SK-N-SH (cell line): ENCODE measurements around the gene COP1. TPM values are rescaled to one million over a fixed set of nuclear protein-coding genes. Genes with fewer than 3 reads are reported as not detected.

Source experiments
- CTCF ChIA-PET: fragments of 300-600, 350-600 bp; formaldehyde crosslinking; extraction: SDS; loops from one replicate; lab custom pipeline; 2021; lab: Yijun Ruan, JAX
- POLR2A ChIA-PET: fragments of 350-600 bp; sonication (Branson Sonifier 250); formaldehyde crosslinking; extraction: SDS; loops from one replicate; lab custom pipeline; 2020; ENCODE audit warnings: antibody characterized with exemption, inconsistent platforms; lab: Yijun Ruan, JAX
- DNase-seq: peaks from one replicate; pipeline ENCODE4 v3.0.0; 2012
- H2AFZ ChIP-seq: fragments of 200-600 bp; sonication (generic); 2 replicates; pipeline ENCODE4 v1.8.1; 2016; ENCODE audit warnings: antibody characterized with exemption, mild to moderate bottlenecking, low read depth
- H3F3A ChIP-seq: fragments of 200-600 bp; sonication (generic); replicated peaks from 2 replicates; pipeline ENCODE3; 2016; ENCODE audit warnings: antibody characterized with exemption, mild to moderate bottlenecking; ENCODE audit not compliant: insufficient read depth
- H3K27ac ChIP-seq, 2 experiments: fragments of 200-500 bp in 1 of 2; fragments of 200-600 bp in 1 of 2; sonication (Bioruptor generic) in 1 of 2; sonication (generic), shearing (Covaris generic) in 1 of 2; 2 replicates each; pipeline versions ENCODE4 v1.5.1 to v1.6.1; 2014 to 2016; ENCODE audit warnings: low read depth in 2 of 2, inconsistent platforms in 1 of 2, low read length in 1 of 2, mild to moderate bottlenecking in 1 of 2, mixed read lengths in 1 of 2
- H3K27me3 ChIP-seq: fragments of 200-600 bp; sonication (generic), shearing (Covaris generic); 2 replicates; pipeline ENCODE4 v1.6.1; 2016; ENCODE audit warnings: mixed run types; ENCODE audit not compliant: insufficient read depth
- H3K36me3 ChIP-seq, 2 experiments: fragments of 200-500 bp in 1 of 2; fragments of 200-600 bp in 1 of 2; sonication (Bioruptor generic) in 1 of 2; sonication (generic) in 1 of 2; replicated peaks in 1 of 2; 2 replicates each; pipeline versions ENCODE3 to v1.5.1; 2014 to 2016; ENCODE audit warnings: low read length in 1 of 2, mild to moderate bottlenecking in 1 of 2; ENCODE audit not compliant: insufficient read depth in 2 of 2, control insufficient read depth in 1 of 2
- H3K4me1 ChIP-seq, 2 experiments: fragments of 200-500 bp in 1 of 2; fragments of 200-600 bp in 1 of 2; sonication (Bioruptor generic) in 1 of 2; sonication (generic), shearing (Covaris generic) in 1 of 2; 2 replicates each; pipeline versions ENCODE4 v1.5.1 to v1.6.1; 2014 to 2016; ENCODE audit warnings: low read depth in 1 of 2, low read length in 1 of 2, mixed run types in 1 of 2; ENCODE audit not compliant: insufficient read depth in 2 of 2, control insufficient read depth in 1 of 2
- H3K4me2 ChIP-seq: fragments of 200-600 bp; sonication (generic), shearing (Covaris generic); 2 replicates; pipeline ENCODE4 v1.6.1; 2017; ENCODE audit warnings: mixed run types
- H3K4me3 ChIP-seq, 2 experiments: fragments of 200-500 bp in 1 of 2; fragments of 200-600 bp in 1 of 2; sonication (Bioruptor generic) in 1 of 2; sonication (generic), shearing (Covaris generic) in 1 of 2; 2 replicates each; pipeline versions ENCODE4 v1.5.1 to v1.8.1; 2014 to 2016; ENCODE audit warnings: low read depth in 2 of 2, inconsistent platforms in 1 of 2, low read length in 1 of 2, mild to moderate bottlenecking in 1 of 2, mixed read lengths in 1 of 2, moderate library complexity in 1 of 2
- H3K79me2 ChIP-seq: fragments of 200-600 bp; sonication (generic); 2 replicates; pipeline ENCODE4 v1.8.1; 2017; ENCODE audit warnings: mild to moderate bottlenecking; ENCODE audit not compliant: insufficient read depth
- H3K9ac ChIP-seq: fragments of 200-600 bp; sonication (generic); 2 replicates; pipeline ENCODE4 v1.6.1; 2017; ENCODE audit warnings: mixed run types
- H3K9me2 ChIP-seq: fragments of 200-600 bp; sonication (generic); 2 replicates; pipeline ENCODE4 v1.6.1; 2017; ENCODE audit warnings: mixed run types
- H3K9me3 ChIP-seq: fragments of 200-600 bp; sonication (generic); 2 replicates; pipeline ENCODE4 v1.6.1; 2017; ENCODE audit warnings: mixed run types, mild to moderate bottlenecking, moderate library complexity
- H4K20me1 ChIP-seq: fragments of 200-600 bp; sonication (generic); 2 replicates; pipeline ENCODE4 v1.6.1; 2017; ENCODE audit warnings: mild to moderate bottlenecking, mixed run types; ENCODE audit not compliant: insufficient read depth
- CHD2 ChIP-seq: fragments of 150-350 bp; IDR thresholded peaks from 2 replicates; pipeline ENCODE4 v1.6.1; 2018; ENCODE audit warnings: low read length; ENCODE audit not compliant: partially characterized antibody
- ELF1 ChIP-seq: IDR thresholded peaks from 2 replicates; pipeline ENCODE4 v1.4.0; 2012
- EZH2phosphoT487 ChIP-seq: fragments of 200-600 bp; sonication (generic); IDR thresholded peaks from 2 replicates; pipeline ENCODE4 v1.6.1; 2017; ENCODE audit warnings: low read depth, mixed run types, mild to moderate bottlenecking, antibody characterized with exemption, moderate library complexity, borderline replicate concordance
- FOSL2 ChIP-seq: IDR thresholded peaks from 2 replicates; pipeline ENCODE4 v1.4.0; 2012; ENCODE audit warnings: low read depth, mild to moderate bottlenecking, moderate library complexity, borderline replicate concordance
- JUND ChIP-seq: IDR thresholded peaks from 2 replicates; pipeline ENCODE4 v1.4.0; 2012
- MAX ChIP-seq: IDR thresholded peaks from 2 replicates; pipeline ENCODE4 v1.4.0; 2012; ENCODE audit warnings: low read depth
- PBX3 ChIP-seq: IDR thresholded peaks from 2 replicates; pipeline ENCODE4; 2012
- POLR2AphosphoS5 ChIP-seq: IDR thresholded peaks from 2 replicates; pipeline ENCODE4 v1.6.1; 2012; ENCODE audit warnings: low read depth, low read length
- RAD21 ChIP-seq: IDR thresholded peaks from 2 replicates; pipeline ENCODE4 v1.6.1; 2012; ENCODE audit warnings: mild to moderate bottlenecking, low read length
- REST ChIP-seq: IDR thresholded peaks from 2 replicates; pipeline ENCODE4 v1.6.1; 2012; ENCODE audit warnings: mild to moderate bottlenecking, low read depth, low read length, moderate library complexity
- RFX5 ChIP-seq: IDR thresholded peaks from 2 replicates; pipeline ENCODE4 v1.6.1; 2012; ENCODE audit warnings: mild to moderate bottlenecking, improper control_type of control experiment, low read length
- SIN3A ChIP-seq: IDR thresholded peaks from 2 replicates; pipeline ENCODE4 v1.6.1; 2012; ENCODE audit warnings: low read depth, mild to moderate bottlenecking, low read length, moderate library complexity, borderline replicate concordance
- TCF12 ChIP-seq: IDR thresholded peaks from 2 replicates; pipeline ENCODE4 v1.4.0; 2012
- TEAD4 ChIP-seq: IDR thresholded peaks from 2 replicates; pipeline ENCODE4 v1.4.0; 2012; ENCODE audit warnings: mild to moderate bottlenecking, borderline replicate concordance; ENCODE audit not compliant: insufficient read depth
- polyA plus RNA-seq, 3 experiments: library from polyadenylated mRNA; depleted of rRNA; stranded (reverse); fragments of >200 nt; gene quantifications; 2 replicates each; pipeline ENCODE4 v1.2.3, GENCODE V29; 2012

COP1 gene
- polyA plus RNA-seq, 1 of the 3 experiments (the other 2 are of a cell fraction), result 10.3 TPM

- no peaks in the 10 kb centered on the region for H3F3A ChIP-seq
- H2AFZ ChIP-seq, result no peak overlapping the region
- H4K20me1 ChIP-seq, result no peaks in the 10 kb centered on the region
- H3K4me3 ChIP-seq, result no peak overlapping the region
- no peak overlapping the region for H3K9ac ChIP-seq
- H3K79me2 ChIP-seq, result no peaks in the 10 kb centered on the region
- no peaks in the 10 kb centered on the region for H3K9me2 ChIP-seq
- no peaks in the 10 kb centered on the region; a peak in 2 of 4 replicates for H3K4me1 ChIP-seq
- H3K4me2 ChIP-seq, result no peak overlapping the region
- no peaks in the 10 kb centered on the region for H3K27me3 ChIP-seq
- H3K9me3 ChIP-seq, result no peaks in the 10 kb centered on the region
- TF ChIP-seq MAX, result no peak
- no peak for TF ChIP-seq JUND
- no peak for TF ChIP-seq POLR2AphosphoS5
- TF ChIP-seq SIN3A, result no peak
- no peak for TF ChIP-seq REST
- no peak for TF ChIP-seq RAD21
- no peak for TF ChIP-seq FOSL2
- no peak for TF ChIP-seq TCF12
- no peak for TF ChIP-seq PBX3
- no peak for TF ChIP-seq RFX5
- no peak for TF ChIP-seq TEAD4
- no peak for TF ChIP-seq ELF1
- TF ChIP-seq EZH2phosphoT487, result no peak
- TF ChIP-seq CHD2, result no peak
- H3K27ac ChIP-seq, result peak overlapping the region in 1 of 2 experiments; percentile 58; a peak in 1 of 4 replicates
- H3K36me3 ChIP-seq, result peaks cover 29 to 37% of the 10 kb centered on the region in 2 experiments
- ChIA-PET CTCF (interaction anchor here (1.0 kb wide), 1 partner anchor 817 kb away, joined by 3 read pairs; no protein-coding TSS in a partner anchor), POLR2A (no interaction called here)
- DNase-seq, result no peak
Measured at GRCh38 chr1:175969231-175969630, 237.9 kb downstream of the COP1 start.
